DMS79 treated with DMSO at 0.1 percent for 48 hours (cell line): Measurements from ENCODE around the gene RAB11FIP3.
"Not testable (repeated sequence)": the region's sequence is repeated elsewhere in the genome, so short reads cannot be mapped to it uniquely, and the experiment has no call there.

Experiments
- DNase-seq: peaks from one replicate; lab custom pipeline; 2025; lab: John Stamatoyannopoulos, UW

The RAB11FIP3 gene

DNA sequence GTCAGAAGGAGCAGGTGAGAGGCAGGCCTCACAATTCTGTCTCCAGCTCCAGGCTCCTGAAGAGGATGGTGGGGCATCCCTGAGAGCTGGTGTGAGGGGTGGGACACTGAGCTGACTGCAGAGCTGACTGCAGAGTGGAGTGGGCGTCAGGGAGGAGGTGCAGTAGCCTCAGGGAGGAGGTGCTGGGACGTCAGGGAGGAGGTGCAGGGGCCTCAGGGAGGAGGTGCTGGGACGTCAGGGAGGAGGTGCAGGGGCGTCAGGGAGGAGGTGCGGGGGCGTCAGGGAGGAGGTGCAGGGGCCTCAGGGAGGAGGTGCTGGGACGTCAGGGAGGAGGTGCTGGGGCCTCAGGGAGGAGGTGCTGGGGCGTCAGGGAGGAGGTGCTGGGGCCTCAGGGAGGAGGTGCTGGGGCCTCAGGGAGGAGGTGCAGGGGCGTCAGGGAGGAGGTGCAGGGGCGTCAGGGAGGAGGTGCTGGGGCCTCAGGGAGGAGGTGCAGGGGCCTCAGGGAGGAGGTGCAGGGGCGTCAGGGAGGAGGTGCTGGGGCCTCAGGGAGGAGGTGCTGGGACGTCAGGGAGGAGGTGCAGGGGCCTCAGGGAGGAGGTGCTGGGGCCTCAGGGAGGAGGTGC, 41.9 kb downstream of the RAB11FIP3 start:
- not testable (repeated sequence) for DNase-seq

- DNase-seq, result no peak
These were observed 42.8 kb downstream of the RAB11FIP3 start for GRCh38 chr16:468068-468821.

DNA sequence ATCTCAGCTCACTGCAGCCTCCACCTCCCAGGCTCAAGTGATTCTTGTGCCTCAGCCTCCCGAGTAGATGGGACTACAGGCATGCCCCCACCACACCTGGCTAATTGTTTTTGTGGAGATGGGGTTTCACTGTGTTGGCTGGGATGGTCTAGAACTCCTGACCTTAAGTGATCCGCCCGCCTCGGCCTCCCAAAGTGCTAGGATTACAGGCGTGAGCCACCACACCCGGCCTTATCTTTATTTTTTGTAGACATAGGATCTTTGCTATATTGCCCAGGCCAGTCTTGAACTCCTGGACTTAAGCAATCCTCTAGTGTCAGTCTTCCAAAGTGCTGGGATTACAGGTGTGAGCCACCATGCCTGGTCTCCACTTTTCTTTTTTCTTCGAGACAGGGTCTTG, 44.0 kb downstream of the RAB11FIP3 start:
- not testable (repeated sequence) for DNase-seq

DNA sequence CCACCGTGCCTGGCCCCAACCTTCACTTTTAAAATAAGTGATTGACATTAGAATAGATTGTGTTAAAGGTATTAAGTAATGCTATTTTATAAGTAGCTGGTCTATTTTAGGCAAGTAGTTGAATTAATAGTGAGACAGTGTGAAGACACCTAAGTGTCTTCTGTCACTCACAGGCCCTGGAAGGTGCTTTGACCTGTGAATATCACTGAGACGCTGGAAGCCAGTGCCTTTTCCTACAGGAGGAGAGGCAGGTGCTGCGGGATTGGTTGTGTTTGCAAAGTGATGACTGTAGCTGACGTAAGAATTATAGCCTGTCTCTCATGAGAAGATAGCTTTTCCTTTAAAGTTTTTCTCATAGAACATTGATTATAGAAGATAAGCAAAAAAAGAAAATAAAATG, 45.0 kb downstream of the RAB11FIP3 start:
- DNase-seq, result no peak

- DNase-seq, result peak; percentile 18
These were observed 46.1 kb downstream of the RAB11FIP3 start for GRCh38 chr16:471353-472198.

DNA sequence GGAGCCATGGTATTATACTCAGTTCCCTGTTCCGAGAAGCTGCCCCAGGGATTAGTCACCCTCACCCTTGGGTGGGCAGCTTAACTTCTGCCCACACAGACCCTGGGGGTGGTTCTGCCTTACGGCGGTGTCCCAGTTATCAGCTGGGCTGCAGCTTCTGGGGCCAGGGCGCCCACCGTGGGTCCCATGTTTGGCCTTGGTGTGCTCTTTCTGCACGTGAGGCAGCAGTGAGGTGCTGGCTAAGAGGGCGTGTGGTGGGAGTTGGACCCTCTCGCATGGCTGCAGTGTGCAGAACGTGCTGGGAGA, 46.7 kb downstream of the RAB11FIP3 start:
- no peak for DNase-seq

DNA sequence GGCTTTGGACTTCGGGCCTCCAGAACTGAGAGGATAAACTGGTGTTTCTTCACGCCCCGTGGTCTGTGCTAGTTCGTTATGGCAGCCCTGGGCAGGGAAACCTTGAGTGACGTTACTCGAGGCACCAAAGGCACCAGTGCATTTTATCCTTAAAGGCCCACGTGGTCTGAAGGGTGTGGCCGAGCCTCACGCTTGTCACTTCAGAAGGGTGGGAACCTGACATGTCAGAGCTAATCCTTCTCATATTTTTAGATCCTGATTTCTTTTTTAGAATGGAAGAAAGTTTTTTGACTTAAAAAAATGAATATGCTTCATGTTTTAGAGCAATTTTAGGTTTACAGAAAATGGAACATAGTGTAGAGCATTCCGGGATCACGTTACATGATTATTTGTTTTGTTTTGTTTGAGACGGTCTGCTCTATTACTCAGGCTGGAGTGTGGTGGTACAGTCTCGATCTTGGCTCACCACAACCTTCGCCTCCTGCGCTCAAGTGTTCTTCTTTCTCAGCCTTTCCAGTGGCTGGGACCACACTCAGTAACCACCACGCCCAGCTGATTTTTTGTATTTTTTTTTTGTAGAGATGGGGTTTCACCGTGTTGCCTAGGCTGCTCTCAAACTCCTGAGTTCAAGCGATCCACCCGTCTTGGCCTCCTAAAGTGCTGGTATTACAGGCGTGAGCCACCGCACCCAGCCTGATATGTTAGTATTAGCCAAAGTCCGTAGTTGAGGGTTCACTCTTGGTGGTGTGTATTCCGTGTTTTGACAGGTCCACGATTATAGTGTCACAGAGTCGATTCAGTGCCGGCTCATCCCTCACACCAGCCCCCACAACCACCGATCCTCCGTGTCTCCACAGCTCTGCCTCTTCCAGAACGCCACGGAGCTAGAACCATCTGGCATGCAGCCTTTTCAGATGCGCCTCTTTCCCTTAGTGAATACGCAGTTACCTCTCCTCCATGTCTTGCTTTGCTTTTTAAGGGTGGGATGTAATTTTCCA, 47.9 kb downstream of the RAB11FIP3 start:
- DNase-seq, result peak; percentile 45

- DNase-seq, result no peak
These were observed 49.1 kb downstream of the RAB11FIP3 start for GRCh38 chr16:474420-475122.

DNA sequence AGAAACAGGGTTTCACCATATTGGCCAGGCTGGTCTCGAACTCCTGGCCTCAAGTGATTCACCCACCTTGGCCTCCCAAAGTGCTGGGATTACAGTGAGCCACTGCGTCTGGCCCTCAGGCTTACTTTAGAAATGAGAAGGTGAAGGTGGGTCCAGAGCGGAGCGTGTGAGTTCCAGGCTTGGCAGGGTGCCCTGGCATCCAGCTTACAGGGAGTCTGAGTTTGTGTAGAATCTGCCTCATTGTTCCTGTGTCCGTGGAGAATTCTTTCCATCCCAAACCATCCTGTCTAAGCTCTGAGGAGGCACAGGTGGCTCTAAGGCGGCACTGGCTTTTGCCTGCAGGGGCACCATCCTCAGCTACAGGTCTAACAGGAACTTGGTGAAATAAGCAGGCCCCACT, 50.6 kb downstream of the RAB11FIP3 start:
- no peak for DNase-seq

- no peak for DNase-seq
These were observed 52.1 kb downstream of the RAB11FIP3 start for GRCh38 chr16:477301-478157.

GRCh38 chr16:478287-478686, 52.8 kb downstream of the RAB11FIP3 start:
- DNase-seq, result not testable (repeated sequence)

DNA sequence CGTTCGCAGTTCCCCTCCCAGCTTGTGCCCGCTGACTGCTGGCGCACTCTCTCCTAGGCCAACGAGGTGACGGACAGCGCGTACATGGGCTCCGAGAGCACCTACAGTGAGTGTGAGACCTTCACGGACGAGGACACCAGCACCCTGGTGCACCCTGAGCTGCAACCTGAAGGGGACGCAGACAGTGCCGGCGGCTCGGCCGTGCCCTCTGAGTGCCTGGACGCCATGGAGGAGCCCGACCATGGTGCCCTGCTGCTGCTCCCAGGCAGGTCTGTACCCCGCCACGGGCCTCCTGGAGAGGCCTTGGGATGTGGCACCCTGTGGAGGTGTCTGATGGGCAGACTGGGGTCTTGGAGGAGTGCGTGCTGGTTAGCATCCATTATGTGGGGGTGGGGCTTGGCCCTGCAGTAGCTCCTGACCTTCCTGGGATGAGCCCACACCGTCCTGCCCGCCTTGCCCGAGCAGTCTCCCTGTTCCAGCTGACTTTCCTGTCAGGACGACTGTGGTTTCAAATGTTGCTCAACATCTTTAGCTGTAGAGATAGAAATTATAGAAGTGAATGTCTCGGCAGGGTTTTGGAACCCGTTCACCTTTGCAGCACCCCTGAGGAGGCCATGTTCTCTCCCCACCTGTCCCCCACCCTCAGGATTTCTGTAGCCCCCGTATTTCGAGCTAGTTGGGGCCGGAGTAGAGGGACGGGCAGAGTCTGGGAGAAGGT, 57.2 kb downstream of the RAB11FIP3 start:
- DNase-seq, result no peak

GRCh38 chr16:483341-484075, 58.1 kb downstream of the RAB11FIP3 start:
- DNase-seq, result no peak

DNA sequence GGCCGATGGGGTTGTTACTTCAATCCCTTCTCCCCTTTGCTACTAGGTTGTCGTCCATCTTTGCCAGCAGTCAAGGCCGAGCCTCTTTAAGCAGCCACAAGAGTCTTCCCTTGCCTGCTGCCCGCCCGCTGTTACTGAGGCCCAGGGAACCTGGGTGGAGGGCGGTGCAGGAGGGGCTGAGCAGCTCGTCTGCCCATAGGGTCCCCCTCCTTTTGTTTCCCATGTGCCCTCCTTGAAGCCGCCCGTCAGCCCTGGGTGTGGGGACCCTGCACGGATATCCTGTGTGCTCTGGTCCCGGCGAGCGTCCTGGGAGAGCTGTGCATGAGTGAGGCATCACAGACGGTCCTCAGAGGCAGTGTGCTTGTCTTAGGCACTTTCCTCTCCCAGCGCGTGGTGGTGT, 64.2 kb downstream of the RAB11FIP3 start:
- no peak for DNase-seq

- DNase-seq, result no peak
These were observed 65.3 kb downstream of the RAB11FIP3 start for GRCh38 chr16:490768-491167.

DNA sequence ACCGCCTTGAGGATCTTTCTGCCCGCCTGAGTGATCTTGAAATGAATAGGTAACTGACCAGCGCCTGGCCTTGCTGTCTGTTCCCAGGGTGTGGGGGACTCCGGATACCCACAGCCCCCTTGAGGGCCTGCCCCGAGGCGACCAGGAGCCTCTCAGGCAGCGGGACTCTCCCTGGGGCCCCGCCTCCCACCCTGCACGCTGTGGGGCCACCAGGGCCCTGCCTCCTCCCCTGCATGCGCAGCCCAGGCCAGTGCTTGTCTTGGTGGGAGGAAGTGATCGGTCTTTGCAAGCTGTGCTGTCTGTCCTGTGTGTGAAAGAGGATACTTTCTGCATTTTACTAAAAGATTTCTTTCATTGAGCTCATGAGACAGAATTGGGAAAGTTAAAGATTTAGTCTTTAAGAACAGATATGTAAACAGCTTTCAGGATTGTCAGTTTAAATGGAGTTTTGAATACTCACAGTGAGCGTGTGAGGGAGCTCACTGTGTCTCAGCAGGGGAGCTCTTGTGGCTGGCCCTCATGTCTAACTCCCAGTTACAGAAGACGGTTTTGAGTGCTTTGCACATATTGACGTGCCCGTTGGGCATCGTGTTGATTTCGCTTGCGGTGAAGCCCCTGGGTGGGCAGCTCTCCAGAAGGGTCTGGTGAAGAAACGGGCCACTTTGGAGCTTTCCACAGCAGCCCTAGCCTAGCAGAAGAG, 65.9 kb downstream of the RAB11FIP3 start:
- peak; percentile 54 for DNase-seq

DNA sequence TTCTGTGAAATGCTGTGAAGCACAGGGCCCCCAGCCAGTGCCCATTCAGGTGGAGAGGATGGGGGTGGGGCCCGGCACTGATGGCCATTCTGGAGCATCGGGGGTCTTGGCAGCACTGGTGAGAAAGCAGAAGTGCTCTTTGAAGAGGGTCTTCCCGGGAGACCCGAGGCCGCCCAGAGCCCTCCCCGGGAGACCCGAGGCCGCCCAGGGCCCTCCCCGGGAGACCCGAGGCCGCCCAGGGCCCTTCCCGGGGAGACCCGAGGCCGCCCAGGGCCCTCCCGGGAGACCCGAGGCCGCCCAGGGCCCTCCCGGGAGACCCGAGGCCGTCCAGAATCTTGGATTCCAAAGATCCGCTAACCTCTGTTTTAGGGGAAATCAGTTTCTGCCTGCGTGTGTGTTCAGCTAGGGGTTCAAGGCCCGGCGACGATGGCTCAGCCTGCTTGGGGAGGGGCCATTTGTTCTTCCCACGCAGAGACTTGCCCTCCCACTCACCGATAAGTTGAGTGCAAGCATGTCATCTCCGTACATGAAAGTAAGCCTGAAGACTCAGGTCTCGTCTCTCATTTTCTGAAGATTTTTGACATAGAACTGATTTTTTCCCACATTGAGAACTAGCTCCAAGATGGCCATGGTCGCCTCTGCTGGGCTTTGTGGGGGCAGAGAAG, 66.9 kb downstream of the RAB11FIP3 start:
- DNase-seq, result no peak

DNA sequence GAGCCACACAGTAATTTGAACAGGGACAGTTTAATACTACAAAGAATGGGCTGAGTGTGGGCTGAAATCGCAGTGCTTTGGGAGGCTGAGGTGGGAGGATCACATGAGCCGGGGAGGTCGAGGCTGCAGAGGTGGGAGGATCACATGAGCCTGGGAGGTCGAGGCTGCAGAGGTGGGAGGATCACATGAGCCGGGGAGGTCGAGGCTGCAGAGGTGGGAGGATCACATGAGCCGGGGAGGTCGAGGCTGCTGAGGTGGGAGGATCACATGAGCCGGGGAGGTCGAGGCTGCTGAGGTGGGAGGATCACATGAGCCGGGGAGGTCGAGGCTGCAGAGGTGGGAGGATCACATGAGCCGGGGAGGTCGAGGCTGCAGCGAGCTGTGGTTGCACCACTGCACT, 69.2 kb downstream of the RAB11FIP3 start:
- not testable (repeated sequence) for DNase-seq
